ENCODE results near the gene RSBN1L. TPM values are rescaled to one million over a fixed set of nuclear protein-coding genes. Genes with fewer than 3 reads are reported as not detected.
"Not testable (repeated sequence)": the region's sequence is repeated elsewhere in the genome, so short reads cannot be mapped to it uniquely, and the experiment has no call there.

The RSBN1L gene
- total RNA-seq, 4 donors from 2014 or later, result 18.7 to 40.8 (median 25.9) TPM

- H3K9me3 ChIP-seq, result no peaks in the 10 kb centered on the region
- no peak for TF ChIP-seq EP300 (IDR thresholded peaks at IDR 0.05)
- no peak for TF ChIP-seq POLR2A (IDR thresholded peaks at IDR 0.05)
- TF ChIP-seq CTCF (IDR thresholded peaks at IDR 0.05), result no peak
- no peak for TF ChIP-seq POLR2AphosphoS5 (IDR thresholded peaks at IDR 0.05)
Observed at GRCh38 chr7:77707504-77707992, 11.3 kb downstream of the RSBN1L start.

GRCh38 chr7:77710067-77710466 lies 13.8 kb downstream of the RSBN1L start:
- Histone ChIP-seq H3K9me3 (no peaks in the 10 kb centered on the region), H3K4me1 (peaks cover 0 to 72% (median 3%) of the 10 kb centered on the region in 3 donors), H3K27ac (no peak overlapping the region), H3K36me3 (peaks cover 0 to 5% of the 10 kb centered on the region in 2 donors), H3K4me3 (no peak overlapping the region), H3K27me3 (no peaks in the 10 kb centered on the region)
- no peak for TF ChIP-seq CTCF (IDR thresholded peaks at IDR 0.05)
- TF ChIP-seq POLR2A (IDR thresholded peaks at IDR 0.05), result no peak
- no peak for TF ChIP-seq POLR2AphosphoS5 (IDR thresholded peaks at IDR 0.05)
- TF ChIP-seq EP300 (IDR thresholded peaks at IDR 0.05), result no peak
- WGBS, 2 donors (ENCODE audit: low coverage in 1 of 2), result 92 to 100% methylated on average over 1 to 3 of the region's 3 CpGs
- no peak for ATAC-seq

More at GRCh38 chr7:77707504-77707992, 11.3 kb downstream of the RSBN1L start:
- peaks cover 0 to 5% of the 10 kb centered on the region in 2 donors for H3K36me3 ChIP-seq
- no peak overlapping the region for H3K4me3 ChIP-seq
- no peak overlapping the region for H3K27ac ChIP-seq
- no peaks in the 10 kb centered on the region for H3K27me3 ChIP-seq
- no peak for ATAC-seq
- H3K4me1 ChIP-seq, result peaks cover 0 to 72% (median 0%) of the 10 kb centered on the region in 3 donors
- WGBS, 2 donors (ENCODE audit: low coverage in 1 of 2), result 94 to 100% methylated on average over 1 of the region's 1 CpG

- WGBS, 2 donors (ENCODE audit: low coverage in 1 of 2), result 56 to 71% methylated on average over 2 to 3 of the region's 3 CpGs
- Histone ChIP-seq H3K9me3 (no peaks in the 10 kb centered on the region), H3K4me3 (no peak overlapping the region), H3K36me3 (peaks cover 0 to 5% of the 10 kb centered on the region in 2 donors), H3K27ac (no peak overlapping the region), H3K4me1 (peaks cover 0 to 78% (median 3%) of the 10 kb centered on the region in 3 donors), H3K27me3 (no peaks in the 10 kb centered on the region)
- TF ChIP-seq POLR2AphosphoS5 (IDR thresholded peaks at IDR 0.05), result no peak
- no peak for TF ChIP-seq CTCF (IDR thresholded peaks at IDR 0.05)
- TF ChIP-seq EP300 (IDR thresholded peaks at IDR 0.05), result no peak
- no peak for TF ChIP-seq POLR2A (IDR thresholded peaks at IDR 0.05)
- ATAC-seq, result no peak
Observed at GRCh38 chr7:77710861-77711260, 14.6 kb downstream of the RSBN1L start.

GRCh38 chr7:77714195-77714594 lies 17.9 kb downstream of the RSBN1L start:
- Histone ChIP-seq H3K36me3 (no peaks in the 10 kb centered on the region), H3K27ac (no peak overlapping the region), H3K4me1 (peaks cover 0 to 84% (median 3%) of the 10 kb centered on the region in 3 donors), H3K27me3 (no peaks in the 10 kb centered on the region), H3K9me3 (no peaks in the 10 kb centered on the region), H3K4me3 (no peak overlapping the region)
- no peak for ATAC-seq
- WGBS, 2 donors (ENCODE audit: low coverage in 1 of 2), result 65 to 68% methylated on average over 2 of the region's 2 CpGs
- no peak for TF ChIP-seq POLR2AphosphoS5 (IDR thresholded peaks at IDR 0.05)
- no peak for TF ChIP-seq CTCF (IDR thresholded peaks at IDR 0.05)
- TF ChIP-seq EP300 (IDR thresholded peaks at IDR 0.05), result no peak
- TF ChIP-seq POLR2A (IDR thresholded peaks at IDR 0.05), result no peak

GRCh38 chr7:77714931-77715330 lies 18.7 kb downstream of the RSBN1L start:
- not testable (repeated sequence) for H3K36me3 ChIP-seq, ATAC-seq, H3K27me3 ChIP-seq, H3K4me3 ChIP-seq, H3K9me3 ChIP-seq, H3K27ac ChIP-seq
- H3K4me1 ChIP-seq, result peaks cover 0 to 84% (median 3%) of the 10 kb centered on the region in 3 donors

Measured in gastroesophageal sphincter (tissue), 4 donors.